Vagina (tissue), 2 donors: ENCODE data around the gene PUSL1. TPM values are rescaled to one million over a fixed set of nuclear protein-coding genes. Genes with fewer than 3 reads are reported as not detected.

Source experiments
- DNase-seq, 2 donors: peaks; one replicate each; pipeline ENCODE4 v3.0.0-alpha.2; 2017; ENCODE audit errors: extremely low spot score in 2 of 2
- H3K27ac ChIP-seq: fragments of 200-600 bp; sonication (generic); one replicate; pipeline ENCODE4 v1.5.1; 2019
- H3K27me3 ChIP-seq: fragments of 200-600 bp; sonication (generic); one replicate; pipeline ENCODE4 v1.5.1; 2019
- H3K36me3 ChIP-seq, 2 donors: fragments of 200-600 bp; sonication (generic); one replicate each; pipeline ENCODE4 v1.5.1; 2017 to 2019
- H3K4me1 ChIP-seq: fragments of 200-600 bp; sonication (generic); one replicate; pipeline ENCODE4 v1.5.1; 2019
- H3K4me3 ChIP-seq, 2 donors: fragments of 200-600 bp; sonication (generic); 1 replicate in 1 of 2; 2 replicates in 1 of 2; pipeline ENCODE4 v1.5.1; 2016 to 2019
- H3K9me3 ChIP-seq: fragments of 200-600 bp; sonication (generic); one replicate; pipeline ENCODE4 v1.5.1; 2019
- CTCF ChIP-seq, 3 experiments: fragments of 450-650 bp in 2 of 3; fragments of 200-600 bp in 1 of 3; sonication (generic) in 1 of 3; IDR thresholded peaks; one replicate each; pipeline ENCODE4 v1.5.1; 2017 to 2019; ENCODE audit warnings: antibody characterized with exemption in 3 of 3, mild to moderate bottlenecking in 2 of 3, moderate library complexity in 2 of 3
- POLR2A ChIP-seq, 2 donors: fragments of 450-650 bp; IDR thresholded peaks; one replicate each; pipeline ENCODE4 v1.6.1; 2017; ENCODE audit warnings: antibody characterized with exemption in 2 of 2, mild to moderate bottlenecking in 2 of 2, moderate library complexity in 2 of 2
- POLR2AphosphoS5 ChIP-seq, 2 donors: sonication (generic); formaldehyde crosslinking; IDR thresholded peaks; one replicate each; pipeline ENCODE4 v1.9.0; 2017; ENCODE audit warnings: antibody characterized with exemption in 2 of 2, mild to moderate bottlenecking in 2 of 2, low read depth in 1 of 2; ENCODE audit not compliant: insufficient read depth in 1 of 2
- intact Hi-C: fragments of 100-400 bp; cut with DNase I; formaldehyde crosslinking; loops from one replicate; pipeline ENCODE4 v1.15.1; 2023
- total RNA-seq: library from RNA; depleted of rRNA; stranded (reverse); fragments of >200 nt; gene quantifications from one replicate; pipeline ENCODE4 v1.2.3, GENCODE V29; 2016

PUSL1 gene
- total RNA-seq, 1 donor from 2014 or later = 31.2 TPM

GRCh38 chr1:1267488-1268283 is 40.7 kb upstream of the PUSL1 start:
- H3K4me3 ChIP-seq = no peak overlapping the region
- DNase-seq = no peak
- intact Hi-C loops = no loop called here
- no peaks in the 10 kb centered on the region for H3K27me3 ChIP-seq
- peaks cover 36% of the 10 kb centered on the region for H3K4me1 ChIP-seq
- peaks cover 0 to 42% of the 10 kb centered on the region in 2 donors for H3K36me3 ChIP-seq
- no peak for TF ChIP-seq POLR2AphosphoS5 (IDR thresholded peaks at IDR 0.05; ENCODE audit: insufficient read depth in 1 of 2, low read depth in 1 of 2)
- TF ChIP-seq POLR2A (IDR thresholded peaks at IDR 0.05) = no peak
- TF ChIP-seq CTCF (IDR thresholded peaks at IDR 0.05) = no peak
- no peak overlapping the region for H3K27ac ChIP-seq
- no peaks in the 10 kb centered on the region for H3K9me3 ChIP-seq

GRCh38 chr1:1268284-1268682 is 40.1 kb upstream of the PUSL1 start:
- Histone ChIP-seq H3K4me1 (peaks cover 41% of the 10 kb centered on the region), H3K27ac (no peak overlapping the region), H3K9me3 (no peaks in the 10 kb centered on the region), H3K27me3 (no peaks in the 10 kb centered on the region), H3K4me3 (no peak overlapping the region), H3K36me3 (peaks cover 0 to 36% of the 10 kb centered on the region in 2 donors)
- DNase-seq = no peak
- intact Hi-C loops = no loop called here
- TF ChIP-seq POLR2A (IDR thresholded peaks at IDR 0.05) = no peak
- TF ChIP-seq CTCF (IDR thresholded peaks at IDR 0.05) = no peak
- no peak for TF ChIP-seq POLR2AphosphoS5 (IDR thresholded peaks at IDR 0.05; ENCODE audit: insufficient read depth in 1 of 2, low read depth in 1 of 2)

GRCh38 chr1:1270813-1271212 is 37.6 kb upstream of the PUSL1 start:
- H3K27me3 ChIP-seq = no peaks in the 10 kb centered on the region
- TF ChIP-seq CTCF (IDR thresholded peaks at IDR 0.05) (no peak), POLR2A (IDR thresholded peaks at IDR 0.05) (no peak), POLR2AphosphoS5 (IDR thresholded peaks at IDR 0.05; ENCODE audit: insufficient read depth in 1 of 2, low read depth in 1 of 2) (no peak)
- no peaks in the 10 kb centered on the region for H3K9me3 ChIP-seq
- H3K4me1 ChIP-seq = peaks cover 56% of the 10 kb centered on the region
- peak overlapping the region in 1 of 2 donors; percentile 21 for H3K4me3 ChIP-seq
- DNase-seq = no peak
- intact Hi-C loops = no loop called here
- peaks cover 0 to 18% of the 10 kb centered on the region in 2 donors for H3K36me3 ChIP-seq
- no peak overlapping the region for H3K27ac ChIP-seq

- intact Hi-C loops = no loop called here
Measured at GRCh38 chr1:1272341-1273208, 35.8 kb upstream of the PUSL1 start.

More at GRCh38 chr1:1272341-1273208, 35.8 kb upstream of the PUSL1 start:
- H3K9me3 ChIP-seq = no peaks in the 10 kb centered on the region
- H3K27ac ChIP-seq = peak overlapping the region; percentile 84
- no peak for DNase-seq
- TF ChIP-seq CTCF (IDR thresholded peaks at IDR 0.05) (no peak), POLR2AphosphoS5 (IDR thresholded peaks at IDR 0.05; ENCODE audit: insufficient read depth in 1 of 2, low read depth in 1 of 2) (peak in 1 of 2 donors; percentile 11), POLR2A (IDR thresholded peaks at IDR 0.05) (no peak)
- H3K4me1 ChIP-seq = peaks cover 56% of the 10 kb centered on the region
- H3K27me3 ChIP-seq = no peaks in the 10 kb centered on the region
- peak overlapping the region; percentile 87 to 97 for H3K4me3 ChIP-seq
- H3K36me3 ChIP-seq = peaks cover 0 to 6% of the 10 kb centered on the region in 2 donors
